K562 (cell line): ENCODE measurements around the gene CCDC69. TPM values are rescaled to one million over a fixed set of nuclear protein-coding genes. Genes with fewer than 3 reads are reported as not detected.

ENCODE experiments used
- ASH1L ChIP-seq: fragments of 450-650 bp; IDR thresholded peaks from 2 replicates; pipeline ENCODE4 v1.6.1; 2018; ENCODE audit warnings: borderline replicate concordance, mild to moderate bottlenecking, low read depth; ENCODE audit not compliant: partially characterized antibody
- ATF1 ChIP-seq, 2 experiments: fragments of 450-650 bp in 1 of 2; IDR thresholded peaks; 2 replicates each; pipeline ENCODE4 v1.6.1; 2016; ENCODE audit warnings: missing compliant biosample characterization in 1 of 2, missing genetic modification characterization in 1 of 2
- EP400 ChIP-seq: fragments of 450-650 bp; IDR thresholded peaks from 2 replicates; pipeline ENCODE4 v1.6.1; 2017; ENCODE audit warnings: antibody characterized with exemption, mild to moderate bottlenecking, moderate library complexity
- FOXA3 ChIP-seq, 2 experiments: fragments of 450-650 bp in 1 of 2; sonication (generic) in 1 of 2; formaldehyde crosslinking; IDR thresholded peaks in 1 of 2; conservative IDR thresholded peaks in 1 of 2; 2 replicates each; pipeline versions ENCODE4 v1.4.0 to v1.8.0; 2020 to 2022; ENCODE audit warnings: mild to moderate bottlenecking in 2 of 2, missing genetic modification reagents in 1 of 2
- HDAC1 ChIP-seq, 2 experiments: fragments of 450-650 bp; IDR thresholded peaks; 2 replicates each; pipeline ENCODE4 v1.6.1; 2016 to 2017; ENCODE audit warnings: inconsistent platforms in 1 of 2, mild to moderate bottlenecking in 1 of 2, moderate library complexity in 1 of 2
- HDGF ChIP-seq: fragments of 450-650 bp; IDR thresholded peaks from 2 replicates; pipeline ENCODE4 v1.6.1; 2016
- HNRNPLL ChIP-seq: fragments of 200-400 bp; formaldehyde crosslinking; IDR thresholded peaks from 2 replicates; pipeline ENCODE4 v1.6.1; 2017; ENCODE audit warnings: low read length, low read depth, mild to moderate bottlenecking; ENCODE audit not compliant: poor library complexity, severe bottlenecking
- JUNB ChIP-seq: fragments of 450-650 bp; formaldehyde crosslinking; conservative IDR thresholded peaks from 2 replicates; pipeline ENCODE4 v1.4.0; 2020; ENCODE audit warnings: mild to moderate bottlenecking
- KDM2B ChIP-seq: fragments of 250-450 bp; sonication (Bioruptor Pico); IDR thresholded peaks from 2 replicates; pipeline ENCODE4 v1.8.0; 2021; ENCODE audit warnings: mild to moderate bottlenecking, moderate library complexity
- MCM2 ChIP-seq: fragments of 450-650 bp; IDR thresholded peaks from 2 replicates; pipeline ENCODE4 v1.6.1; 2017; ENCODE audit warnings: low read depth, mild to moderate bottlenecking
- NR2C2 ChIP-seq, 2 experiments: fragments of 200-800 bp in 1 of 2; sonication (Bioruptor generic) in 1 of 2; sonication (generic) in 1 of 2; formaldehyde crosslinking in 1 of 2; IDR thresholded peaks; 2 replicates each; pipeline versions ENCODE4 v1.6.1 to v1.8.0; 2016 to 2022; ENCODE audit warnings: mild to moderate bottlenecking in 1 of 2, missing compliant biosample characterization in 1 of 2, missing genetic modification characterization in 1 of 2, missing genetic modification reagents in 1 of 2
- PHF8 ChIP-seq: fragments of 200-600 bp; sonication (generic); IDR thresholded peaks from 2 replicates; pipeline ENCODE4 v1.6.1; 2012; ENCODE audit warnings: mixed run types, mild to moderate bottlenecking, inconsistent platforms, low read length, moderate library complexity, borderline replicate concordance
- POLR3A ChIP-seq: IDR thresholded peaks from 2 replicates; pipeline ENCODE4 v1.6.1; 2011; ENCODE audit warnings: borderline replicate concordance, mild to moderate bottlenecking, moderate library complexity; ENCODE audit not compliant: insufficient read length, insufficient read depth; ENCODE audit errors: extremely low read depth
- SIN3A ChIP-seq, 2 experiments: fragments of 150-350 bp in 1 of 2; IDR thresholded peaks; 2 replicates each; pipeline ENCODE4 v1.6.1; 2011 to 2016; ENCODE audit warnings: borderline replicate concordance in 2 of 2, low read depth in 2 of 2, low read length in 2 of 2, mild to moderate bottlenecking in 2 of 2, moderate library complexity in 2 of 2; ENCODE audit not compliant: control insufficient read depth in 1 of 2
- SRSF3 ChIP-seq: fragments of 200-400 bp; formaldehyde crosslinking; IDR thresholded peaks from 2 replicates; pipeline ENCODE4 v1.6.1; 2016; ENCODE audit warnings: mild to moderate bottlenecking, low read length, moderate library complexity; ENCODE audit not compliant: insufficient read depth
- STAT5B ChIP-seq: fragments of 250-450 bp; sonication (Bioruptor Pico); IDR thresholded peaks from 2 replicates; pipeline ENCODE4 v1.8.0; 2021; ENCODE audit warnings: mild to moderate bottlenecking, inconsistent platforms
- TEAD2 ChIP-seq: fragments of 450-650 bp; IDR thresholded peaks from 2 replicates; pipeline ENCODE4 v1.6.1; 2016; ENCODE audit warnings: missing genetic modification characterization, control low read depth, missing compliant biosample characterization
- TFAM ChIP-seq: fragments of 250-450 bp; sonication (Bioruptor Pico); conservative IDR thresholded peaks from 2 replicates; pipeline ENCODE4 v1.5.0; 2021; ENCODE audit warnings: mild to moderate bottlenecking, moderate library complexity
- ZNF184 ChIP-seq: sonication (generic); formaldehyde crosslinking; IDR thresholded peaks from 2 replicates; pipeline ENCODE4 v1.5.0; 2020; ENCODE audit warnings: missing genetic modification reagents
- ZNF431 ChIP-seq: sonication (generic); formaldehyde crosslinking; IDR thresholded peaks from 2 replicates; pipeline ENCODE4 v1.8.0; 2022; ENCODE audit warnings: mild to moderate bottlenecking, missing genetic modification reagents
- ZNF696 ChIP-seq: fragments of 250-450 bp; sonication (Bioruptor Pico); conservative IDR thresholded peaks from 2 replicates; pipeline ENCODE4 v1.4.0; 2020; ENCODE audit warnings: mild to moderate bottlenecking, moderate library complexity
- ZNF766 ChIP-seq: fragments of 200-800 bp; sonication (Bioruptor generic); conservative IDR thresholded peaks from 2 replicates; pipeline ENCODE4 v1.6.1; 2016; ENCODE audit warnings: missing genetic modification characterization, missing compliant biosample characterization
- polyA plus RNA-seq, 8 experiments: library from polyadenylated mRNA; depleted of rRNA in 4 of 8; stranded (reverse) in 5 of 8; unstranded in 3 of 8; fragments of >200 nt; fragmentation: Nextera tagmentation in 2 of 8; fragmentation: Illumina TruSeq in 1 of 8; extraction: Ambion mirVana in 2 of 8; extraction: Trizol in 1 of 8; gene quantifications; 2 replicates each; pipeline versions ENCODE4 v1.2.1 to v1.2.3, GENCODE V29; 2011 to 2014; ENCODE audit warnings: inconsistent platforms in 1 of 8, missing spikeins in 1 of 8
- total RNA-seq, 7 experiments: library from RNA; depleted of rRNA in 6 of 7; stranded (reverse); fragments of >200 nt in 6 of 7; fragmentation: Illumina TruSeq in 2 of 7; extraction: Trizol in 2 of 7; gene quantifications; 2 replicates each; pipeline versions ENCODE4 v1.2.1 to v1.2.3, GENCODE V29; 2011 to 2021; ENCODE audit warnings: low replicate concordance in 1 of 7
- TF ChIP-seq, protein P1 (sequence below): sonication (generic); formaldehyde crosslinking; IDR thresholded peaks from 2 replicates; pipeline ENCODE4 v1.9.0; 2022; ENCODE audit warnings: mild to moderate bottlenecking, missing genetic modification reagents
- TF ChIP-seq, protein P2 (sequence below): sonication (generic); formaldehyde crosslinking; IDR thresholded peaks from 2 replicates; pipeline ENCODE4 v1.8.0; 2022; ENCODE audit warnings: mild to moderate bottlenecking, missing genetic modification reagents

The CCDC69 gene
- total and polyA plus RNA-seq, 9 of the 15 experiments (the other 6 are each of a cell fraction or from before 2014, with no cell fraction given): 0.65 to 12.2 (median 7.6) TPM

DNA sequence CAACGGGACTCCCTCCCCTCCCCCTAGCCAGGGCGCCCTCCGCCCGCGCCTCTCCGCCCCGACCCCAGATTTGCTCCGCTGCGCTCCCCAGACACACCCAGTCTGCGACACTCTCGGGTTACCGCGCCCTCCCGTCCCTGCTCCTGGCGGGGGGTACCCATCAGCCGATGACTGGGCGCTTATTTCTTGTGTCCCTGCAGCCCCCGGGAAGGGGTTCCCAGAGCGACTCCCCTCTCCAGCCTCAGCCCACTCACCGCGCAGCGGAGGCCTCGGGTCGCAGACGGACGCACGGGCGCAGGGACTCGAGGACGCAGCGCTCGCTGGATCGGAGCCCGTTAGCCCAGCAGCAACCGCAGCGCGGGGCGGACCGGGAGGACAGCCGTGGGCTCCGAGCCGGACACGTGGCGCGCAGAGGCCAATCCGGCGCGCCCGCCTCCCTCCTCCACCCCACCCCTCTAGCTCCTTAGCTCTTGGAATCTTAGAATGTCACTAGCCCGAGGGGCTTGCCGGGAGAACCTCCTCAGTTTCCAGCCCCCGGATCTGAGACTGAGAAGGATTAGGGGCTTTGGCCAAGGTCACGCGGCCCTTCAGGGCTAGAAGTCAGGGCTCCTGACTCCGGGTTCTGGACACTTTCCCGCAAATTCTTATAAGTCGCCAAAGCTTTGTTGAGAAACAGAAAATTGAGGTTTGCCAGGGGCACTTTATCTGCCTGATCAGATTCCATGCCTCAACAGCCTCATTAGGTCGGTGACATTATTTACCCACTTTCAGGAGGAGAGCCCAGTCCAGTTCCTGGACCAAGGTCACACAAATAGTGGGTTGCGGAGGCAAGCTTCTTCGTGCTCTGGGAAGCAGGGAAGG lies 66.2 kb downstream of the CCDC69 start, which contains the start of gene ANXA6 (continued):
- no peak for TF ChIP-seq JUNB (CRISPR knock-in tag)
- no peak for TF ChIP-seq POLR3A
- peak; percentile 94; the same call in 1 of the 2 replicates for TF ChIP-seq KDM2B (CRISPR knock-in tag)
- no peak for TF ChIP-seq STAT5B (CRISPR knock-in tag)
- no peak for TF ChIP-seq MCM2
- TF ChIP-seq PHF8: peak; percentile 66; the same call in 1 of the 2 replicates
- no peak for TF ChIP-seq SRSF3
- TF ChIP-seq HDGF: no peak
- TF ChIP-seq HDAC1 (IDR thresholded peaks at IDR 0.05): peak in 1 of 2 experiments; percentile 14; a peak in 1 of 4 replicates
- TF ChIP-seq NR2C2 (CRISPR knock-in tag; IDR thresholded peaks at IDR 0.05): no peak
- TF ChIP-seq NR2C2 (tag; IDR thresholded peaks at IDR 0.05): peak; percentile 36; the same call in 1 of the 2 replicates
- TF ChIP-seq TFAM (CRISPR knock-in tag): no peak
- peak in 1 of 2 experiments; percentile 34; a peak in 1 of 4 replicates for TF ChIP-seq FOXA3 (CRISPR knock-in tag; conservative IDR thresholded peaks at IDR 0.05 in 1 of 2, IDR thresholded peaks at IDR 0.05 in 1 of 2)
- TF ChIP-seq, protein P1, sequence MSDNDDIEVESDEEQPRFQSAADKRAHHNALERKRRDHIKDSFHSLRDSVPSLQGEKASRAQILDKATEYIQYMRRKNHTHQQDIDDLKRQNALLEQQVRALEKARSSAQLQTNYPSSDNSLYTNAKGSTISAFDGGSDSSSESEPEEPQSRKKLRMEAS (CRISPR knock-in tag): peak; percentile 96
- peak; percentile 69 for TF ChIP-seq ZNF766 (CRISPR knock-in tag)
- TF ChIP-seq SIN3A (IDR thresholded peaks at IDR 0.05; ENCODE audit: borderline replicate concordance in 2 of 2, control insufficient read depth in 1 of 2, low read depth in 2 of 2, low read length in 2 of 2): 0 out of 4 replicates have a peak, but pooled peaks of 1 of the 2 experiments have one; percentile 24
- TF ChIP-seq ZNF696: no peak
- TF ChIP-seq ATF1 (CRISPR knock-in tag; IDR thresholded peaks at IDR 0.05): no peak
- TF ChIP-seq ATF1 (tag; IDR thresholded peaks at IDR 0.05): 0 out of 2 replicates have a peak, but pooled peaks have one; percentile 41
- TF ChIP-seq, protein P2, sequence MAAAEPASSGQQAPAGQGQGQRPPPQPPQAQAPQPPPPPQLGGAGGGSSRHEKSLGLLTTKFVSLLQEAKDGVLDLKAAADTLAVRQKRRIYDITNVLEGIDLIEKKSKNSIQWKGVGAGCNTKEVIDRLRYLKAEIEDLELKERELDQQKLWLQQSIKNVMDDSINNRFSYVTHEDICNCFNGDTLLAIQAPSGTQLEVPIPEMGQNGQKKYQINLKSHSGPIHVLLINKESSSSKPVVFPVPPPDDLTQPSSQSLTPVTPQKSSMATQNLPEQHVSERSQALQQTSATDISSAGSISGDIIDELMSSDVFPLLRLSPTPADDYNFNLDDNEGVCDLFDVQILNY (CRISPR knock-in tag): peak; percentile 34; the same call in 1 of the 2 replicates
- TF ChIP-seq ZNF184 (CRISPR knock-in tag): no peak
- TF ChIP-seq EP400: peak; percentile 36; the same call in 1 of the 2 replicates
- TF ChIP-seq TEAD2 (tag): no peak
- TF ChIP-seq ASH1L: no peak
- no peak for TF ChIP-seq HNRNPLL
- TF ChIP-seq ZNF431: peak; percentile 69; the same call in 1 of the 2 replicates
